Measurements from ENCODE around the gene ZACN. TPM values are rescaled to one million over a fixed set of nuclear protein-coding genes. Genes with fewer than 3 reads are reported as not detected.

ZACN gene
- total and polyA plus RNA-seq, 7 donors = 0.08 to 1.6 (median 1.2) TPM; not detected in 3

- no peak overlapping the region for H3K4me3 ChIP-seq
- 84 to 93% (median 90%) methylated on average over 13 of the region's 13 CpGs for WGBS, 3 donors
- DNase-seq = no peak
- no peaks in the 10 kb centered on the region for H3K9me3 ChIP-seq
- no peak for TF ChIP-seq CTCF (IDR thresholded peaks at IDR 0.05)
- no peak overlapping the region for H3K27ac ChIP-seq
- H3K27me3 ChIP-seq (ENCODE audit: insufficient read depth in 3 of 3, low read length in 2 of 3) = no peaks in the 10 kb centered on the region
- peaks cover 0 to 98% of the 10 kb centered on the region in 2 donors for H3K36me3 ChIP-seq (ENCODE audit: insufficient read depth in 1 of 2, low read depth in 1 of 2)
- no peaks in the 10 kb centered on the region for H3K4me1 ChIP-seq
- intact Hi-C loops (cut with DNase I) = no loop called here
- no peak for ATAC-seq
These were observed 17.0 kb downstream of the ZACN start for GRCh38 chr17:76095943-76096342.

- Histone ChIP-seq H3K4me1 (peaks cover 9% of the 10 kb centered on the region), H3K4me3 (no peak overlapping the region), H3K36me3 (ENCODE audit: insufficient read depth in 1 of 2, low read depth in 1 of 2) (peaks cover 0 to 92% of the 10 kb centered on the region in 2 donors), H3K27ac (no peak overlapping the region), H3K27me3 (ENCODE audit: insufficient read depth in 3 of 3, low read length in 2 of 3) (no peaks in the 10 kb centered on the region), H3K9me3 (no peaks in the 10 kb centered on the region)
- no peak for ATAC-seq
- no peak for DNase-seq
- TF ChIP-seq CTCF (IDR thresholded peaks at IDR 0.05) = no peak
- intact Hi-C loops (cut with DNase I) = no loop called here
- WGBS, 3 donors = 87 to 94% (median 90%) methylated on average over 19 of the region's 19 CpGs
These were observed 18.8 kb downstream of the ZACN start for GRCh38 chr17:76097716-76098295.

- Histone ChIP-seq H3K36me3 (ENCODE audit: insufficient read depth in 1 of 2, low read depth in 1 of 2) (peaks cover 0 to 41% of the 10 kb centered on the region in 2 donors), H3K27ac (peak overlapping the region; percentile 80), H3K9me3 (no peaks in the 10 kb centered on the region), H3K4me3 (peak overlapping the region; percentile 88), H3K27me3 (ENCODE audit: insufficient read depth in 3 of 3, low read length in 2 of 3) (no peaks in the 10 kb centered on the region), H3K4me1 (peaks cover 14% of the 10 kb centered on the region)
- no peak for TF ChIP-seq CTCF (IDR thresholded peaks at IDR 0.05)
- intact Hi-C loops (cut with DNase I) = no loop called here
- ATAC-seq (peak in 1 of 4 donors; percentile 9), DNase-seq (no peak)
- WGBS, 3 donors = 1 to 2% (median 2%) methylated on average over 4 of the region's 4 CpGs
These were observed 23.9 kb downstream of the ZACN start for GRCh38 chr17:76102944-76103273.

- Histone ChIP-seq H3K9me3 (no peaks in the 10 kb centered on the region), H3K27me3 (ENCODE audit: insufficient read depth in 3 of 3, low read length in 2 of 3) (no peaks in the 10 kb centered on the region), H3K4me3 (peak within 1 kb of the TSS; percentile 88), H3K36me3 (ENCODE audit: insufficient read depth in 1 of 2, low read depth in 1 of 2) (peaks cover 0 to 35% of the 10 kb centered on the region in 2 donors), H3K4me1 (peaks cover 14% of the 10 kb centered on the region), H3K27ac (peak within 1 kb of the TSS; percentile 80)
- DNase-seq (peak; percentile 91 to 97), ATAC-seq (peak; percentile 97 to 99 (median 98))
- no peak for TF ChIP-seq CTCF (IDR thresholded peaks at IDR 0.05)
- 3 to 4% (median 3%) methylated on average over 53 to 55 of the region's 55 CpGs for WGBS, 3 donors
- intact Hi-C loops (cut with DNase I) = no loop called here
These were observed 24.5 kb downstream of the ZACN start, which contains the start of gene EXOC7 for GRCh38 chr17:76103274-76104139. EXOC7 (minus strand) TSS chr17:76103787; CDS start chr17:76103692, 95 bp downstream.
